SIG-M5 (cell line): ENCODE results near the gene ZNF76.

Experiments
- DNase-seq: peaks from one replicate; lab custom pipeline; 2025; lab: John Stamatoyannopoulos, UW

The ZNF76 gene

DNA sequence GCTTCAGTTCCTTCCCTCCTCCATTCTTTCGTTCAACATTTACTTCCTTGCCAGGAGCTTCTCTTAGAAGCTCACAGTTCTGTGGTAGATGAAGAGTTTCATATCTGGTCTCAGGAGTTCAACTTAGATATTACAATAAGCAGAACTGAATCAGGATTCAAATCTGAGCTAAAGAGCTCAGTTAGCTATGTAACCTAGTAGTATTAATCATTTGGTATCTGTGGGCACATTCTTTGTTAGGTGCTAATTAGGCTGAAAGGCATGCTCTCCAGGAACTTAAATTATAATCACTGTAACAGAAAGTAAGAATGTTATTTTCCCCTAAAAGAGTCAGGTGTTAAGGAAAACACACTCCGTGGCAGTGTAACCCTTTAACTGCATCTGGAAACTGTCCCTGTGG lies 8.4 kb downstream of the ZNF76 start:
- no peak for DNase-seq

DNA sequence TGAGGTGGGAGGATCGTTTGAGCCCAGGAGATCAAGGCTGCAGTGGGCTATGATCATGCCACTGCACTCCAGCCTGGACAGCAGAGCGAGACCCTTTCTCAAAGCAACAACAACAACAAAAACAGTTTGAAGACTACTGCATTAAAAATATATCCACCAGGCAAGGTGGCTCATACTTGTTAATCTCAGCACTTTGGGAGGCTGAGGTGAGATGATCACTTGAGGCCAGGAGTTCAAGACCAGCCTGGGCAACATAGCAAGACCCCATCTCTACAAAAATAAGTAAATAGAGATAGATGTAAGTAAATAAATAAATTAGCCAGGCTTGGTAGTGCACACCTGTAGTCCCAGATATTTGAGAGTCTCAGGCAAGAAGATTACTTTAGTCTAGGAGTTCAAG lies 12.5 kb downstream of the ZNF76 start:
- no peak for DNase-seq

DNA sequence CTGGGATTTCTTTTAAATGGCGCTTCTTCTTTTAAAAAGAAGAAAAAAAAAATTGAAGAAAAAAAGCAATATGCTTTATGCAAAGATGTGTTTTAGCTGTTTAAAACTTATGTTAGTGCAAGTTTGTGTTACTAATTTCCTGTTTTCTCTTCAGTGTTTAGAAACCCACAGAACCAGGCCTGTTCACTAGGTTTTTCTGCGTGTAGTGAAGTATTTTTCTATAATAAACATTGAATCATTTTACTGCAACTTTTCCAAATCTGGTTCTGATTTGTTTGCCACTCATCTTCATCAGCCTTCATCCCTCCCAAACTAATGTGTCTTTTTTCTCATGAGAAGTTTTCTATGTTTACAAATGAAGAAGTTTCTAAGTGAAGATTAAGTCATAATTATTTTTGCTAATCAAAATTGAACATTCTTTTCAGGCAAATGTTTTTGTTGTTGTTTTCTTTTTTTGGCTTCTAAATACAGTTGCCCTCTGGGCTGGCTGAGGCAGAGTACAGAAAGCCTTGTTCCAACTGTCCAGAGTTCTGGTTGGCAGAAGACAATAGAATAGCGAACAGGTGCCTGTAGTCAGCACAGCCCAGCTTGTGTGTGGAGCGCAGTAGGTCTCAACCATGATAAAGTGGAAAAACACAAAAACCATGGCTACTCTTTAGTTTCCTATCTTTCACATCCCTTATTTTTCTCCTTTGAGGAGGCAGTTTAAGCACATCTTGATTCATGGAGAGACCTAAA lies 14.5 kb downstream of the ZNF76 start:
- DNase-seq: no peak

DNA sequence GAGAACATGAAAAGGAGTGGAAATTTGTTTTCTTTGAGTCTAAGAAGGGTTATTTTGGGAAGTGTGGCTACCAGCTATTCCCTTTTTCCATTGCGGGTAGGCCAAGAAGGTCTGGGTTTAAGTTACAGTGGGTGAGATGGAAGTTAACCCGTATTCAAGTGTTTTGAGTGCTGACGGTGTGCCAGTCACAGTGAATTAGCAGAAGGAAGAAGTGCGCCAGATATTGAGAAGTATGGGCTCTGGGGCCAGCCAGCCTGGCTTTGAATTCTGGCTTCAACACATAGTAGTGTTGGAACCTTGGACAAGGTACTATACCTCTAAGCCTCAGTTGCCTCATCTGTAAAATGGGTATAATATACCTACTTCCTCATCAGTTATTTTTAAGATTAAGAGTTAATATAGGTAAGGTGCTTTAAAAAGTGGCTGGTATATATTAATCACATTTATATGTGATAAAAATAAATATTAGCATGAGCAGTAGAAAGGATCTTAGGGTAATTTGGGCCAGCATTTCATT lies 16.3 kb downstream of the ZNF76 start:
- no peak for DNase-seq

DNA sequence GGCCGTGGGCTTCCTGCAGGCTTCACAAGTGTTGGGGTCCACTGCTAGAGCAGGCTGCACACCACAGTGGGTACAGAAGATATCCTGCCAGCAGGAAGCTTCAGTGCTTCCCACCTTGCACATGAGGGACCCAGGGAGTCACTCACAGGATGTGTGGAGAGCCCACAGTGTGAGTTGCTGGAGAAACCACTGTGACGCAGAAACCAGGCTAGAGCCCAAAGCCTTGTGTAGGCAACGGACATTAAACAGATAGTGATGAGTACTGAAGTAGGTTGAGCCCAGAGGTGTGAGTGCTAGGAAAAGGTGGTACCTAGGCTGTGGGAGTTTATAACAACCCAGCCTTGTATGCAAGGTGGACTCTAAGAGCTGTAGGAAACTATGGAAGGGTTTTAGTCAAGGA lies 19.2 kb downstream of the ZNF76 start:
- no peak for DNase-seq

DNA sequence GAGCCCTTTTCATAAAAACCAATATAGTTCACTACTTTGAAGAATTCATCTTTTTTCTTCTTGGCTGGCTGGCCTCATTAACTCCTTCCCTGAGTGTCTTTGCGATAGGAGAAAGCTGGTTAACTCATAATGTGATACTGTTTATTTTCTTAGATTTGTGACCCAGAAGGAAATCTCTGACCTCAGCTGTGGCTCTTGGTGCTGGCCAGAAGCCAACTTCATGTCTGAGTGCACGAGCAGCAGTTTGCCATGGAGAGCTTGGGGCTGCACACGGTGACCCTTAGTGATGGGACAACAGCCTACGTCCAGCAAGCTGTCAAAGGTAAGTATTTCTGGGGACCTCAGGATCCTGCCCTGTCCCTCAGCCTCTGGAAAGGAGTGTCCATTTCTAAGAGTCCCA lies 21.4 kb downstream of the ZNF76 start:
- DNase-seq: no peak

DNA sequence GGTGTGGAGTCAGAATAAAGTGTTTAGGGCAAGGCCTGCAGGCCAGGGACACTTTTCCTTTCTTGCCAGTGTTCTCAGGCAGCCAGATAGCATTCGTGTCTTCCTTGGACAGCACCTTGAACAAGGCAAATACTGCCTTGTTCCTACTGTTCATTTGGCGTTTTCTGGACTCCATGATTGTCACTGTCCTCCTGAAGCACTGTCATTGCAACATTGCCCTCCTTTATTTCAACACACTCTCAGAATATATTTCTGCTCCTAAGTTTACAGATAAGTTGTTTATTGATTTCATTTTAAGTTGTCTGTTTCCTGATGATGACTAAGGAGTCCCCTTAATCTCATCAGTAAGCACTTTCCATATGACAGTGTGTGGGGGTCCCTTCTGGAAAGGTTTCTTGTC lies 22.9 kb downstream of the ZNF76 start:
- no peak for DNase-seq

DNA sequence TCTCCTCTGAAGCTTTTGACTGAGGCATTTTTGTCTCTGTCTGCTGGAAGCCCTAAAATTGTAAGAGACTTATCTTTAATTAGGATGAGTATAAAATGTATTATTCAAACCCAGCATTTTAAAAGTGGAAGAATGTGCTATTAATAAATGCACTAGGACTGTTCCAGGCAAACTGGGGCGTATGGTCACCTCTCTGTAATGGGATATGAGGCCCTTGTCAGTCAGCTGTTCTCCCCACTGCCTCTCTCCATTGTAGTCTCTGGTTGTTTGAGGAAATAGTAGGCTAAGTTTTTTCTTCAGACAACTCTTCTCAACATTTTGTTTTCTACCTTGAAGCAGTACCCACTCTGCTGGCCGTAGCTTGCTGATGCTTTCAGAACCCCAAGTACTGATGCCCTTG lies 23.8 kb downstream of the ZNF76 start:
- DNase-seq: no peak

DNA sequence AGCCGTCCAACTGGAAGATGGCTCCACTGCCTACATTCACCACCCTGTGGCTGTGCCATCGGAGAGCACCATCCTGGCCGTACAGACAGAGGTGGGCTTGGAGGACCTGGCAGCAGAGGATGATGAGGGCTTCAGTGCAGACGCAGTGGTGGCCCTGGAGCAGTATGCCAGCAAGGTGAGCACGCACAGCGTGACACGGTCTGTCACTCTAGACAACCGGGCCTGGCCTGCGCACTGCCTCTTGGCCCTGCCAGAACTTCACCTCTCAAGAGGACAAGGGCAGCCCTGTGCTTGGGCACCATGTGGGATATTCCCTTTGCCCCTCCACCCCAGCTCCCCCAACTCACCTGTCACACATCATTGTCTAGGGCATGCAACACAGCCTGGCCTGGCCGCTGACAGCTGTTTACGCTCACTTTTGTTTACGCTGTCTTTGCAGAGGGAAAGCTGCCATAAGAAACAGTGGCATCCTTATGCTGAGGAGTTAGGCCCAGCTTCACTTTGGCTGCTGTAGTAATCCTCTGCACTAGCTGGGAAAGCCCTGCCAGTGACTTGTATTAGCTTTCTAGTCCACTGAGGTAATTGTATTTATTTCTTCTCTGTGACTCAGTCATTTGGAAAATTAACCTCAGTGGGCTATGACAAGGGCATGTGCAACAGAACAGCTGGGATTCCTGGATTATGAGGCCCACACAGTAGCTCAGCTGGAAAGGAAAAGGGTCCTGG lies 28.3 kb downstream of the ZNF76 start:
- no peak for DNase-seq

DNA sequence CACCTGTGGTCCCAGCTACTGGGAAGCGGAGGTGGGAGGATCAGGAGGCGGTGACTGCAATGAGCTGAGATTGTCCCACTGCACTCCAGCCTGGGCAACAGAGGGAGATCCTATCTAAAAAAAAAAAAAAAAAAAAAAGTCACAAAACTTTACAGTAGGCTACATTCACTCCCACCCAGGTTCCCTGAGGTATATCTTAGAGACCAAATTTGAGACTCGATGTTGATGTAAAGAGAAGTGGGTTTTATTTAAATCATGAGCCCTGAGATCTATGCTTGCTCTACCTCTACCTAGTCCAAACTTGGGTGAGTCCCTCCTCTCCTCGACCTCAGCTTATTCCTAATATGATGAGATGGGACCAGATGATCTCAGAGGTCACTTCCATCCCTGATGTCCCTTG lies 29.3 kb downstream of the ZNF76 start:
- no peak for DNase-seq

DNA sequence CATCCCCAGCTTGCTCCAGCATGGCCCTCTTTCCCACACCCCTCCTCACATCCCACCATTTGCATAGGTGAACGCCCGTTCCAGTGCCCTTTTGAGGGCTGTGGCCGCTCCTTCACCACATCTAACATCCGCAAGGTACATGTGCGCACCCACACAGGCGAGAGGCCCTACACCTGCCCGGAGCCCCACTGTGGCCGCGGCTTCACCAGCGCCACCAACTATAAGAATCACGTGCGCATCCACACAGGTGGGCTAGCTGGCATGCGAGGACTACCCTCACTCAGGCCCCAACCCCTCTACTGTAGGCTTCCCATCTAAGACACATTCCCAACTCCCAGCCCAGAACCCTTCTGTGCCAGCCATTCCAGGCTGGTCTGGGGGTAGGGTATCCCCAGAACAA lies 32.0 kb downstream of the ZNF76 start:
- no peak for DNase-seq

DNA sequence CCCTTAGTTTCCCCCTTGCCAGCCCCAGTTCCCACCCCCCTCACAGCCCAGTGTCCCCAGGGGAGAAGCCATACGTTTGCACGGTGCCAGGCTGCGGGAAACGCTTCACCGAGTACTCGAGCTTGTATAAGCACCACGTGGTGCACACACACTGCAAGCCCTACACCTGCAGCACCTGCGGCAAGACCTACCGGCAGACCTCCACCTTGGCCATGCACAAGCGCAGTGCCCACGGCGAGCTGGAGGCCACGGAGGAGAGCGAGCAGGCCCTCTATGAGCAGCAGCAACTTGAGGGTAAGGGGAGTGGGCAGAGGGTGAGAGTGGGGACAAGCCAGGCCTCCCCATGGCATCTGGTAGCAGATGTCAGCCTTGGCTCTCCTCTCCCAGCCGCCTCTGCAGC lies 33.0 kb downstream of the ZNF76 start:
- DNase-seq: no peak

DNA sequence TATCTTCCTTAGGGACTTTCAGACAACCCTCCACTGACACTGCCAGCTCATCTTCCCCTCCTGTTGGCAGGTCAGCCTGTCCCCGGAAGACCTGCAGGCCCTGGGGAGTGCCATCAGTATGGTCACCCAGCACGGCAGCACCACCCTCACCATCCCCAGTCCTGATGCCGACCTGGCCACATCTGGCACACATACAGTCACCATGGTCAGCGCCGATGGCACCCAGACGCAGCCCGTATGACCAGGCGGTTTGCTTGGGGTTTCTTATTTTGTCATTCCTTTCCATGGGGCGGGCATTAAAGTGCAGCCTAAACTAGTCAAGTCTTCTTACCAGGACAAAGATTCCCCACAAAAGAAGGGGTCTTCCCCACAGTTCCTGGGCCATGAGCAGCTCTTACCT lies 34.1 kb downstream of the ZNF76 start:
- no peak for DNase-seq

DNA sequence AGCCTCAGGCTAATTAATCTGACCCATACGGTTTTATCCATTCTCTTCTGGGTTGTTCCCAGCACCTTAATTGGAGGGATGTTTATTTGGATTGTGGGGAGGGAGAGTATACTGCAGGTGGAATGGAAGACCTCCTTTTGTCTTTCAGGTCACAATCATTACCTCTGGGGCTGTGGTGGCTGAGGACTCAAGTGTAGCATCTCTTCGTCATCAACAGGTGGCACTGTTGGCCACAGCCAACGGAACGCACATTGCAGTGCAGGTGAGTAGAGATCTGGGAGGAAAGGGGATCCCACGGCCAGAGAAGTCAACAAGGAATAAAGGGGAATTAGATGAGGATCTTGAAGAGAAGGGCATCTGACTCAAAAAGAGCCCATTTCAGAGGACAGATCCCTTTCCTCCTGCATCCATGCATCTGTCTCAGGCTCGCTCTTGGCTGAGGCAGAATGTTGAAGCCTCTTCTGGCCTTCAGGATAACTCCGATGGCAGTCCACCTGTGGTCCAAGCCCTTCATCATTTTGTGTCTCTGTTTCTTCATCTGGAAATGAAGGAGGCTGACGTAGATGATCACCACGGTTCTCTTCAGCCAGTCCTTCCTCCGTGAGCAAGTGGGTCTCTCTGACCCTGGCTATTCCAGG lies 34.9 kb downstream of the ZNF76 start:
- no peak for DNase-seq

DNA sequence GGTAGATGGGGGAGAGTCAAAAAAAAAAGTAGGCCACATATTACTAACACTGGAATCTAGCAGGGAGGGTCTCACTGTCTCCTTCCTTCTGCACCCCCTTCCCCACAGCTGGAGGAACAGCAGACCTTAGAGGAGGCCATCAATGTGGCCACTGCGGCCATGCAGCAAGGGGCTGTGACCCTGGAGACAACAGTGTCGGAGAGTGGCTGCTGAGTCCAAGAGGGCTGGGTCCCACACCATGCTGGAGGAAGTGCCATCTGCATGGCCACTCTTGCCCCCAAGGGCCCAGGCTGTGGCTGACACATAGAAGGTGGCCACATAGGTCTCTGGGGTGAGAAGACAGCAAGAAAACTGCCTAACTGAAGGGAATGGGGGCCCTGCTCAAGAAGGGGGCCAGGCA lies 35.5 kb downstream of the ZNF76 start:
- DNase-seq: no peak

DNA sequence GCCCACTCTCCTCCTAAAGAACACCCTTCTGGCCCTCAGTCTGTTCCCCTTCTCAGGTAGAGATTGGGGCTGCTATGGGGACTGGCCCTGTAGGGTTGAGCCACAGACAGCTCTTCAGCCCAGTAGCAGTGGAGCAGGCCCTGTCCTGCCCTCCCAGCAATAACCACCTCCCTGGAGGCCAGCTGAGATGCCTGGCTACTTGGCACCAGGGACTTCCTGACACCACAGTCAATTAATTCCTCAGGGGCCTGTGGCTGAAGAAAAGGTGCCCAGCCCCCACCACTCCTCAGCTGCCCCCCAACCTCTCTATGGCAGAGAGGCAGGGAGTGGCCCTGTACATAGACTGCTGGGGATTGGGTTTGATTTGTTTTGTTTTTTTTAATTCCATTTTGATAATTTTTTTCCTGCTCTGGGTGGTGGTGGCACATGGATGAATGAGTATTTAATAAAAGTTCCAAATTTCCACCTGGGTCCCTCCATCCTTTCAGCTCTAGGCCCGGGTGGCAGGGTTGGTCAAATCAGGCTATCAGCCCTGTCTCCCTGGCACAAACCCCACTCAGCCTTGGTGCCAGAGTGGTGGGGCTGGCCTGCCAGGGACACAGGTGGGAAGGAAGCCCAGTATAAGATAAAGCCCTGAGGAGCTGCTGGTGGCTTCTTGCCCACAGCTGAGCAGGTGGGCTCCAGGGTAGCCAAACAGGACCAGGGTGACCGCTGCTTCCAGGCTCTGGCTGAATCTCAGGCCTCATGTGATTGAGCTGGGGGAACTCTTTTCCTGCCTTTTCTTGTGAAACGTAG lies 36.2 kb downstream of the ZNF76 start:
- DNase-seq: no peak

DNA sequence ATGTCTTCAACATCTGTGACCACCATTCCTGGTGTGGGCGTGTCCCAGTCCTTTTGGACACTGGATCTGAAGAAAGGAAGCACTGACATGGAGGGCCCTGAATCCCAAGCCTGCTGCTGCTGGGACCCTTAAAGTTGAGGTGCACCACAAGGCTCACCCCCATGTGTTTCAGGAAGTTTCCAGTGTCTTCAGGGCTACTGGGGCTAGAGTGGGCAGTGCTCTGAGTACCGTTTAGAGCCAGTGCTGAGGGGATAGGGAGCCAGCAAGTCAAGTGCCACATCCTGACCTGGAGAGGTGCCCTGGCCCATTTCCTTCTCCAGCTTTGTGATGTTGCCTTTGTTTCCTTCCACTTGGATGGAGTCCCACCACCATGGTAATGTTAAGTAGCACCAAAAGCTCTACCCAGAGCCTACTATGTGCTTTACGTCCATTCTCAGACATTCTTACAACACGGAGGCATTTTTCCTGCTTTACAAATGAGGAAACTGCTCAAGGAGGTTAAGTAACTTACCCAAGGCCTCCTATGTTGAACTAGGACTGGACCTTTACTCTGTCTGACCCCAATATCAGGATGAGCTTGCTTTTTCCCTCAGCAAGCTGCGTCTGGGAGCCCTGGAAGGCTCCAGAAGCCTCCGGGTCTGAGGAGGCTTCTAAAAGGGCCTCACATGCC lies 37.5 kb downstream of the ZNF76 start:
- no peak for DNase-seq

DNA sequence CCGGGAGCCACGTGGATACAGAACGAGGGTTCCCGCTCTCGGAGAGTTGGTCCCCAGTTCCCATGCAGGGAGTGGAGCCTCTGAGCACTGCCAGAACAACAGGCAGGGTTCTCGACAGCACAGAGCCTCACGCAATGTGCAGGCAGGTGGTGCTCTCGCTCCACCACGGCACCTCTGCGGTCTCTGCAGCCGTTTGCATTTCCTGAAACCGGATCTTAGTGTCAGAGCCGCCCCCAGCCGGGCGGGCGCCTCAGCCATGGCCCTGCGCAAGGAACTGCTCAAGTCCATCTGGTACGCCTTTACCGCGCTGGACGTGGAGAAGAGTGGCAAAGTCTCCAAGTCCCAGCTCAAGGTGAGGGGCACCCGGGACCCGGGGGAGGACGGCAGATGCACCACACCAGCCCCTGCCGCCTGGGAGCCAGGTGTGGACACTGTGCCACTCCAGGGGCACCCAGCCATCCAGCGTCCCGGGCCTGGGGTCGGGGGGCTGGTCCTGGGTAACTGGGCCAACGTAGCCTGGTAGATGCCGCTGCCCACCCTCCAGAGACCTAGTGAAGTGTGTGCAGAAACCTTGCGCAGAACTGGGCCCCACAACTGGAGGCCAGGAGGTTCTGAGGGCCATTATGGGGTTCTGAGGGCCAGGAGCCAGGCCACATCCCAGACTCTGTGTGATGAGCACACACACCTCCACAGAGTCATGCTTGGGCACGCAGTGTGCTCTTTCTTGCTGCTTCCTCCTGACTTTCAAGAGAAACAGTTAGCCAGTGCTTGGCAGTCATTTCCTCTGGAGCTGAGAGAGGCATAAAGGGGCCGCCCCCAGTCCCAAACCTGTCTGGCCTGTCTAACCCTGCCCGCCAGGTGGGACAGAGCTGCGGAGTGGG lies 38.3 kb downstream of the ZNF76 start, which contains the start of gene DEF6:
DEF6 (plus strand) TSS at position 218 of the 881 bp plus-strand sequence; CDS start at position 257, 39 bp downstream.
- DNase-seq: peak; percentile 58

DNA sequence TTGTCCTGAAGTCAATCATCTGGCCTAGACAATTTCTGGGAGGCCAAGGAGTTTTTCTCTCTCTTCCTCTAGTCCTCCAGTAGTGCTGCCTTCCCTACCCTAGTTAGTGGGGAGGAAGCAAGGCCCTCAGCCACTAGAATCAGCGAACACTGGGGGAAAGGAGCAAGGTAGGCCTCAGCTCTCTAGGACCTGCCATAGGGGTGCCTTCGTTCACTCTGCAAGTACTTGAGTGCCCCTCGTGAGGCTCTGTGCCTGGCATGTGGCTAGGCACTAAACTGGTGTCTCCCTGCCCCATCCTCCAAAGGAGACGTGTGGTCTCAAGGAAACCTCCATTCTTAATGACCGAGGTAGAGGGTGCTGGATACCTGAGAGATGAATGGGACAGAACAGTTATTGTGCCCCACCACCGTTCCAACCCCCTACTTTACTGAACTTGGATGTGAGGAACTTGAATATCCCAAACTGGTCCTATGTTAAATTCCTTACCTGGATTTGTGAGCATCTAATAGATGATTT lies 39.1 kb downstream of the ZNF76 start:
- no peak for DNase-seq

DNA sequence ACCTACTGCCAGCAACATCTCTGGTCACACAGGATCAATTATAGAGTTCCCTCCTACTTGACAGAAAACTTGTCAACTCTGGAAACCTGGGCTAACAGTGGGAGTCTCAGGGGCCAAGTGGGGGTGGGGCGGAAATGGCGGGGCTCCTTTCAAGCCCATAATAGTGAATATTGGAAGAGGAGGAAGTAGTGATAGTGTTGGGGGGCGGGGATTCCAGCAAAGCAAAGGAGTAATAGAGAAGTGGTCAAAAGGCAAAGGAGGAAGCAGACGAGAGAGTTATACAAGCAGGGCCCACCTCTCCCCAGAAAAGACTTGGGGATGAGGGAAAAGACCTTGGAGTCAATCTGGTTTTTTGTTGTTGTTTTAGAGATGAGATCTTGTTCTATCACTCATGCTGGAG lies 40.1 kb downstream of the ZNF76 start:
- DNase-seq: peak; percentile 47
